HepG2 (cell line): ENCODE results near the gene GRB10. TPM values are rescaled to one million over a fixed set of nuclear protein-coding genes. Genes with fewer than 3 reads are reported as not detected.

Experiments used
- ATAC-seq: fragments of 200-7000 bp; cut with Tn5 transposase; 3 replicates; pipeline ENCODE4 v1.9.1; 2020; ENCODE audit warnings: mild to moderate bottlenecking, moderate library complexity
- BruUV-seq: library from RNA; stranded (reverse); fragments of 400-500 nt; replicated peaks from 2 replicates; lab custom pipeline; 2021; lab: Mats Ljungman, UMichigan
- CTCF ChIA-PET: fragments of 300-600 bp; formaldehyde crosslinking; extraction: SDS; loops from one replicate; lab custom pipeline; 2021; ENCODE audit warnings: low total read pairs, inconsistent platforms, low intra/inter-chr PET ratio; lab: Yijun Ruan, JAX
- POLR2A ChIA-PET: fragments of 350-600 bp; sonication (Branson Sonifier 250); formaldehyde crosslinking; loops from one replicate; lab custom pipeline; 2020; ENCODE audit warnings: antibody characterized with exemption, inconsistent platforms; lab: Yijun Ruan, JAX
- DNase-seq: peaks from one replicate; pipeline ENCODE4 v3.0.0-alpha.2; 2015; ENCODE audit warnings: low spot score
- FAIRE-seq: peaks from 3 replicates; lab custom pipeline; 2011; peaks lifted over from hg19 to GRCh38; lab: Jason Lieb, UNC
- H2AFZ ChIP-seq: one replicate; pipeline ENCODE4 v1.6.1; 2011; ENCODE audit warnings: low read length, inconsistent platforms
- H3K27ac ChIP-seq: fragments of 300-600 bp; 3 replicates; pipeline ENCODE4 v1.8.0; 2011; ENCODE audit warnings: mixed run types, mild to moderate bottlenecking, mixed read lengths, low read length, inconsistent platforms; ENCODE audit not compliant: insufficient read depth; ENCODE audit errors: extremely low read length
- H3K27me3 ChIP-seq, 2 experiments: fragments of 200-600 bp in 1 of 2; 2 replicates in 1 of 2; 3 replicates in 1 of 2; pipeline versions ENCODE4 v1.6.0 to v1.8.0; 2011; ENCODE audit warnings: low read length in 2 of 2, mild to moderate bottlenecking in 2 of 2, moderate library complexity in 2 of 2, inconsistent platforms in 1 of 2; ENCODE audit not compliant: insufficient read depth in 2 of 2, control insufficient read depth in 1 of 2
- H3K36me3 ChIP-seq, 2 experiments: fragments of 200-600 bp in 1 of 2; replicated peaks in 1 of 2; 2 replicates in 1 of 2; 3 replicates in 1 of 2; pipeline versions ENCODE4 v1.5.1 to v1.8.0; 2011; ENCODE audit warnings: low read length in 2 of 2, inconsistent platforms in 1 of 2; ENCODE audit not compliant: insufficient read depth in 2 of 2, control insufficient read depth in 1 of 2
- H3K4me1 ChIP-seq: 2 replicates; pipeline ENCODE4 v1.5.1; 2012; ENCODE audit warnings: low read length, inconsistent platforms; ENCODE audit not compliant: insufficient read depth
- H3K4me2 ChIP-seq: 2 replicates; pipeline ENCODE4 v1.6.0; 2011; ENCODE audit warnings: low read depth, low read length, inconsistent platforms
- H3K4me3 ChIP-seq, 3 experiments: fragments of 200-600 bp in 1 of 3; sonication (generic), shearing (Covaris generic) in 1 of 3; replicated peaks in 1 of 3; 2 replicates each; pipeline ENCODE4 v1.5.1; 2011 to 2016; ENCODE audit warnings: low read length in 3 of 3, inconsistent platforms in 2 of 3, low read depth in 2 of 3, mild to moderate bottlenecking in 2 of 3, control low read depth in 1 of 3, mixed read lengths in 1 of 3; ENCODE audit not compliant: insufficient read depth in 1 of 3
- H3K79me2 ChIP-seq: one replicate; pipeline ENCODE4 v1.6.1; 2011; ENCODE audit warnings: low read length, inconsistent platforms; ENCODE audit not compliant: insufficient read depth
- H3K9ac ChIP-seq: 2 replicates; pipeline ENCODE4 v1.6.0; 2011; ENCODE audit warnings: mild to moderate bottlenecking, low read depth, low read length, inconsistent platforms; ENCODE audit not compliant: insufficient read depth
- H3K9me3 ChIP-seq: 2 replicates; pipeline ENCODE4 v1.5.1; 2012; ENCODE audit warnings: mild to moderate bottlenecking, low read length
- H4K20me1 ChIP-seq: 2 replicates; pipeline ENCODE4 v1.6.0; 2011; ENCODE audit warnings: inconsistent platforms, mild to moderate bottlenecking, low read length, moderate library complexity; ENCODE audit not compliant: insufficient read depth
- BCL6 ChIP-seq: IDR thresholded peaks from 2 replicates; pipeline ENCODE4 v1.6.1; 2016; ENCODE audit warnings: missing genetic modification reagents, missing compliant biosample characterization
- DNMT1 ChIP-seq: sonication (generic); formaldehyde crosslinking; IDR thresholded peaks from 2 replicates; pipeline ENCODE4 v1.5.1; 2020; ENCODE audit warnings: mild to moderate bottlenecking, missing genetic modification reagents
- E2F1 ChIP-seq: sonication (generic); formaldehyde crosslinking; IDR thresholded peaks from 2 replicates; pipeline ENCODE4 v1.5.0; 2020; ENCODE audit warnings: missing genetic modification reagents
- GATA4 ChIP-seq: sonication (generic); IDR thresholded peaks from 2 replicates; pipeline ENCODE4 v1.6.1; 2016; ENCODE audit warnings: antibody characterized with exemption, low read depth, borderline replicate concordance
- SRF ChIP-seq: IDR thresholded peaks from 2 replicates; pipeline ENCODE4 v1.6.1; 2011; ENCODE audit warnings: mild to moderate bottlenecking, low read depth, low read length, moderate library complexity
- THYN1 ChIP-seq: sonication (generic); formaldehyde crosslinking; IDR thresholded peaks from 2 replicates; pipeline ENCODE4 v1.8.1; 2023; ENCODE audit warnings: low read depth, mild to moderate bottlenecking, moderate library complexity, missing genetic modification reagents, borderline replicate concordance
- ZFP36 ChIP-seq: fragments of 150-350 bp; IDR thresholded peaks from 2 replicates; pipeline ENCODE4 v1.6.1; 2018; ENCODE audit warnings: borderline replicate concordance, low read length, low read depth; ENCODE audit not compliant: partially characterized antibody
- ZFP82 ChIP-seq: sonication (generic); formaldehyde crosslinking; IDR thresholded peaks from 2 replicates; pipeline ENCODE4 v1.5.1; 2020; ENCODE audit warnings: mild to moderate bottlenecking, missing genetic modification reagents, borderline replicate concordance
- ZNF614 ChIP-seq: IDR thresholded peaks from 2 replicates; pipeline ENCODE4 v1.6.1; 2018; ENCODE audit warnings: missing biosample characterization, missing genetic modification reagents, inconsistent platforms, borderline replicate concordance
- ZNF737 ChIP-seq: sonication (generic); formaldehyde crosslinking; IDR thresholded peaks from 2 replicates; pipeline ENCODE4 v1.5.0; 2020; ENCODE audit warnings: missing genetic modification reagents, mild to moderate bottlenecking, borderline replicate concordance
- WGBS: methylation state at CpG from one replicate; pipeline ENCODE4 v1.1.6; 2017; ENCODE audit warnings: low lambda C conversion rate; 5-methylcytosine and 5-hydroxymethylcytosine counted together
- in situ Hi-C: cut with HindIII; loops from 2 replicates; pipeline ENCODE4 v1.10.0; 2017; ENCODE audit warnings: low pct_unique_long_range_greater_than_20kb; ENCODE audit not compliant: extremely low pct_ligation_motif_present
- intact Hi-C: fragments of 100-400 bp; cut with micrococcal nuclease; formaldehyde crosslinking; loops from one replicate; pipeline ENCODE4 v1.10.0; 2022; ENCODE audit not compliant: unreplicated experiment
- polyA plus RNA-seq, 8 experiments: library from polyadenylated mRNA; depleted of rRNA in 3 of 8; stranded (reverse) in 7 of 8; unstranded in 1 of 8; fragments of >200 nt; fragmentation: Illumina TruSeq in 4 of 8; extraction: Trizol in 4 of 8; gene quantifications; 2 replicates each; pipeline versions ENCODE4 v1.2.1 to v1.2.3, GENCODE V29; 2011 to 2016; ENCODE audit warnings: low read depth in 4 of 8, missing spikeins in 1 of 8, mixed read lengths in 1 of 8; ENCODE audit not compliant: insufficient read depth in 1 of 8
- total RNA-seq, 5 experiments: library from RNA; depleted of rRNA; stranded (reverse); fragments of >200 nt; fragmentation: Illumina TruSeq; extraction: Trizol; gene quantifications; 2 replicates each; pipeline ENCODE4 v1.2.3, GENCODE V29; 2016; ENCODE audit warnings: low read depth in 1 of 5
- TF ChIP-seq, protein P1 (sequence below): IDR thresholded peaks from 2 replicates; pipeline ENCODE4 v1.6.1; 2016
- TF ChIP-seq, protein P2 (sequence below): sonication (generic); formaldehyde crosslinking; IDR thresholded peaks from 2 replicates; pipeline ENCODE4 v1.5.1; 2020; ENCODE audit warnings: mild to moderate bottlenecking, missing genetic modification reagents, borderline replicate concordance

The GRB10 gene
- total and polyA plus RNA-seq, 2 of the 13 experiments (the other 11 are each of a cell fraction or from before 2014, with no cell fraction given): 4.0 to 6.8 TPM

GRCh38 chr7:50650057-50650664 is 132.5 kb downstream of the GRB10 start:
- H3K9ac ChIP-seq: no peak overlapping the region
- intact Hi-C loops (no loop called here), in situ Hi-C loops (no loop called here)
- H2AFZ ChIP-seq: no peak overlapping the region
- ChIA-PET POLR2A (no interaction called here), CTCF (no interaction called here)
- H3K4me3 ChIP-seq: no peak overlapping the region
- H3K79me2 ChIP-seq: no peaks in the 10 kb centered on the region
- WGBS: 73% methylated on average over 6 of the region's 6 CpGs
- H3K27ac ChIP-seq: no peak overlapping the region
- H3K36me3 ChIP-seq: no peaks in the 10 kb centered on the region
- H3K27me3 ChIP-seq: no peaks in the 10 kb centered on the region
- H3K4me2 ChIP-seq: no peak overlapping the region
- H3K9me3 ChIP-seq: no peaks in the 10 kb centered on the region
- no peaks in the 10 kb centered on the region for H4K20me1 ChIP-seq
- BruUV-seq: no TSS peak
- ATAC-seq (no peak), DNase-seq (no peak), FAIRE-seq (no peak)
- H3K4me1 ChIP-seq: peaks cover 14% of the 10 kb centered on the region
- no peak for TF ChIP-seq GATA4
- TF ChIP-seq ZNF737 (CRISPR knock-in tag): no peak
- no peak for TF ChIP-seq ZFP82 (CRISPR knock-in tag)
- no peak for TF ChIP-seq SRF
- no peak for TF ChIP-seq ZNF614
- no peak for TF ChIP-seq THYN1 (CRISPR knock-in tag)
- TF ChIP-seq, protein P1, sequence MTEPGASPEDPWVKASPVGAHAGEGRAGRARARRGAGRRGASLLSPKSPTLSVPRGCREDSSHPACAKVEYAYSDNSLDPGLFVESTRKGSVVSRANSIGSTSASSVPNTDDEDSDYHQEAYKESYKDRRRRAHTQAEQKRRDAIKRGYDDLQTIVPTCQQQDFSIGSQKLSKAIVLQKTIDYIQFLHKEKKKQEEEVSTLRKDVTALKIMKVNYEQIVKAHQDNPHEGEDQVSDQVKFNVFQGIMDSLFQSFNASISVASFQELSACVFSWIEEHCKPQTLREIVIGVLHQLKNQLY: no peak
- TF ChIP-seq E2F1 (CRISPR knock-in tag): no peak
- no peak for TF ChIP-seq ZFP36
- TF ChIP-seq, protein P2, sequence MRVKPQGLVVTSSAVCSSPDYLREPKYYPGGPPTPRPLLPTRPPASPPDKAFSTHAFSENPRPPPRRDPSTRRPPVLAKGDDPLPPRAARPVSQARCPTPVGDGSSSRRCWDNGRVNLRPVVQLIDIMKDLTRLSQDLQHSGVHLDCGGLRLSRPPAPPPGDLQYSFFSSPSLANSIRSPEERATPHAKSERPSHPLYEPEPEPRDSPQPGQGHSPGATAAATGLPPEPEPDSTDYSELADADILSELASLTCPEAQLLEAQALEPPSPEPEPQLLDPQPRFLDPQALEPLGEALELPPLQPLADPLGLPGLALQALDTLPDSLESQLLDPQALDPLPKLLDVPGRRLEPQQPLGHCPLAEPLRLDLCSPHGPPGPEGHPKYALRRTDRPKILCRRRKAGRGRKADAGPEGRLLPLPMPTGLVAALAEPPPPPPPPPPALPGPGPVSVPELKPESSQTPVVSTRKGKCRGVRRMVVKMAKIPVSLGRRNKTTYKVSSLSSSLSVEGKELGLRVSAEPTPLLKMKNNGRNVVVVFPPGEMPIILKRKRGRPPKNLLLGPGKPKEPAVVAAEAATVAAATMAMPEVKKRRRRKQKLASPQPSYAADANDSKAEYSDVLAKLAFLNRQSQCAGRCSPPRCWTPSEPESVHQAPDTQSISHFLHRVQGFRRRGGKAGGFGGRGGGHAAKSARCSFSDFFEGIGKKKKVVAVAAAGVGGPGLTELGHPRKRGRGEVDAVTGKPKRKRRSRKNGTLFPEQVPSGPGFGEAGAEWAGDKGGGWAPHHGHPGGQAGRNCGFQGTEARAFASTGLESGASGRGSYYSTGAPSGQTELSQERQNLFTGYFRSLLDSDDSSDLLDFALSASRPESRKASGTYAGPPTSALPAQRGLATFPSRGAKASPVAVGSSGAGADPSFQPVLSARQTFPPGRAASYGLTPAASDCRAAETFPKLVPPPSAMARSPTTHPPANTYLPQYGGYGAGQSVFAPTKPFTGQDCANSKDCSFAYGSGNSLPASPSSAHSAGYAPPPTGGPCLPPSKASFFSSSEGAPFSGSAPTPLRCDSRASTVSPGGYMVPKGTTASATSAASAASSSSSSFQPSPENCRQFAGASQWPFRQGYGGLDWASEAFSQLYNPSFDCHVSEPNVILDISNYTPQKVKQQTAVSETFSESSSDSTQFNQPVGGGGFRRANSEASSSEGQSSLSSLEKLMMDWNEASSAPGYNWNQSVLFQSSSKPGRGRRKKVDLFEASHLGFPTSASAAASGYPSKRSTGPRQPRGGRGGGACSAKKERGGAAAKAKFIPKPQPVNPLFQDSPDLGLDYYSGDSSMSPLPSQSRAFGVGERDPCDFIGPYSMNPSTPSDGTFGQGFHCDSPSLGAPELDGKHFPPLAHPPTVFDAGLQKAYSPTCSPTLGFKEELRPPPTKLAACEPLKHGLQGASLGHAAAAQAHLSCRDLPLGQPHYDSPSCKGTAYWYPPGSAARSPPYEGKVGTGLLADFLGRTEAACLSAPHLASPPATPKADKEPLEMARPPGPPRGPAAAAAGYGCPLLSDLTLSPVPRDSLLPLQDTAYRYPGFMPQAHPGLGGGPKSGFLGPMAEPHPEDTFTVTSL (CRISPR knock-in tag): no peak
- no peak for TF ChIP-seq BCL6
- no peak for TF ChIP-seq DNMT1
